SU-DHL-6 (cell line): ENCODE results near the gene DDR2.

Experiments used
- H2AFZ ChIP-seq: fragments of 200-600 bp; sonication (generic); 2 replicates; pipeline ENCODE4 v1.6.1; 2014; ENCODE audit warnings: low read depth, mild to moderate bottlenecking, moderate library complexity, mixed read lengths, antibody characterized with exemption, low read length; ENCODE audit not compliant: severe bottlenecking
- H3F3A ChIP-seq: fragments of 200-600 bp; shearing (Covaris generic); 2 replicates; pipeline ENCODE4 v1.6.0; 2016; ENCODE audit warnings: antibody characterized with exemption, mild to moderate bottlenecking; ENCODE audit not compliant: insufficient read depth
- H3K27ac ChIP-seq: fragments of 200-600 bp; sonication (generic); 2 replicates; pipeline ENCODE4 v1.5.1; 2016; ENCODE audit warnings: low read depth, mild to moderate bottlenecking, low read length, moderate library complexity, mixed read lengths
- H3K27me3 ChIP-seq: fragments of 200-600 bp; sonication (generic), shearing (Covaris generic); 2 replicates; pipeline ENCODE4 v1.6.0; 2014; ENCODE audit warnings: mild to moderate bottlenecking, low read length
- H3K36me3 ChIP-seq: fragments of 200-600 bp; sonication (generic); 2 replicates; pipeline ENCODE4 v1.6.1; 2014; ENCODE audit warnings: mild to moderate bottlenecking, low read length, mixed read lengths
- H3K4me2 ChIP-seq: fragments of 300-600, 200-600 bp; shearing (Covaris generic), sonication (generic); 2 replicates; pipeline ENCODE4 v1.6.0; 2014; ENCODE audit warnings: low read length, low read depth, mild to moderate bottlenecking; ENCODE audit not compliant: poor library complexity, severe bottlenecking
- H3K4me3 ChIP-seq: fragments of 200-600 bp; sonication (generic); 2 replicates; pipeline ENCODE4 v1.5.1; 2014; ENCODE audit warnings: antibody characterized with exemption, low read length, mild to moderate bottlenecking, mixed read lengths; ENCODE audit not compliant: insufficient read depth, poor library complexity, severe bottlenecking
- H3K79me2 ChIP-seq: fragments of 200-600 bp; sonication (generic); 2 replicates; pipeline ENCODE4 v1.6.1; 2014; ENCODE audit warnings: mild to moderate bottlenecking, low read length, moderate library complexity; ENCODE audit not compliant: insufficient read depth
- H3K9ac ChIP-seq: fragments of 200-600 bp; sonication (generic); 2 replicates; pipeline ENCODE4 v1.7.0; 2014; ENCODE audit warnings: mild to moderate bottlenecking, low read length
- H3K9me2 ChIP-seq: fragments of 200-600 bp; sonication (generic); replicated peaks from 2 replicates; pipeline ENCODE4 v1.6.1; 2014; ENCODE audit warnings: low read length; ENCODE audit not compliant: insufficient read depth
- H3K9me3 ChIP-seq: fragments of 200-600 bp; sonication (generic); 2 replicates; pipeline ENCODE4 v1.6.1; 2014; ENCODE audit warnings: low read length, mixed read lengths; ENCODE audit not compliant: insufficient read depth
- H4K20me1 ChIP-seq: fragments of 200-600 bp; sonication (generic); 2 replicates; pipeline ENCODE4 v1.6.1; 2014; ENCODE audit warnings: low read depth, mild to moderate bottlenecking, antibody characterized with exemption, low read length, moderate library complexity, mixed read lengths
- EZH2phosphoT487 ChIP-seq: fragments of 200-600 bp; sonication (generic), shearing (Covaris generic); conservative IDR thresholded peaks from 2 replicates; pipeline ENCODE4 v1.6.1; 2018; ENCODE audit warnings: mild to moderate bottlenecking, antibody characterized with exemption, low read length, moderate library complexity, mixed read lengths
- TF ChIP-seq, protein P1 (sequence below): fragments of 200-600 bp; sonication (generic); IDR thresholded peaks from one replicate; pipeline ENCODE4 v1.5.1; 2017; ENCODE audit warnings: antibody characterized with exemption, mild to moderate bottlenecking, low read length, moderate library complexity; ENCODE audit not compliant: insufficient read depth, poor library complexity, severe bottlenecking

The DDR2 gene

DNA sequence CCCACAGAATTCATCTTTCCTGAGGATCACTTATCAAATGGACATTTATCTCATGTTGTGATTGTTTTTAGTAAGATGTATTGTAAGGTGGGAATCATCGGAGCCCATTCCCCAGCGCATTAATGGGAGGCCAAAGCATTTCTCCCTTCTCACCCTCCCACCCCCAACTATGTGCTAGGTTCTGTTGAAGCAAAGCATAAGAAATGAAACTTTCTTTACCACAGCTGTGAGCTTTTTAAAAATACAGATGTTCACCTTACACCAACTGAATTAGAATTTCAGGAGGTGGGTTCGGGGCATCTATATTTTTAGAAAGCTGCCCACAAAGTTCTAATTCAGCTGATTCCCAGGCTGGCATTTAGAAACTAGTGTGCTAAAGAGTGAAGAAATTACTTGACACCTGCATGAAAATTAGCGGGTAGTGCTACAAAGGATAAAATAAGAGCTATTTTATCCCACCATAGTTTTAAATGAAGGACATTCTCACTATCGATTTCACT, 44.5 kb upstream of the DDR2 start:
- H3K9ac ChIP-seq, result no peak overlapping the region
- H3K4me3 ChIP-seq, result no peak overlapping the region
- no peaks in the 10 kb centered on the region for H4K20me1 ChIP-seq
- no peaks in the 10 kb centered on the region for H3K79me2 ChIP-seq
- H3K36me3 ChIP-seq, result no peaks in the 10 kb centered on the region; the same call in 1 of the 2 replicates
- TF ChIP-seq EZH2phosphoT487, result no peak
- TF ChIP-seq, protein P1, sequence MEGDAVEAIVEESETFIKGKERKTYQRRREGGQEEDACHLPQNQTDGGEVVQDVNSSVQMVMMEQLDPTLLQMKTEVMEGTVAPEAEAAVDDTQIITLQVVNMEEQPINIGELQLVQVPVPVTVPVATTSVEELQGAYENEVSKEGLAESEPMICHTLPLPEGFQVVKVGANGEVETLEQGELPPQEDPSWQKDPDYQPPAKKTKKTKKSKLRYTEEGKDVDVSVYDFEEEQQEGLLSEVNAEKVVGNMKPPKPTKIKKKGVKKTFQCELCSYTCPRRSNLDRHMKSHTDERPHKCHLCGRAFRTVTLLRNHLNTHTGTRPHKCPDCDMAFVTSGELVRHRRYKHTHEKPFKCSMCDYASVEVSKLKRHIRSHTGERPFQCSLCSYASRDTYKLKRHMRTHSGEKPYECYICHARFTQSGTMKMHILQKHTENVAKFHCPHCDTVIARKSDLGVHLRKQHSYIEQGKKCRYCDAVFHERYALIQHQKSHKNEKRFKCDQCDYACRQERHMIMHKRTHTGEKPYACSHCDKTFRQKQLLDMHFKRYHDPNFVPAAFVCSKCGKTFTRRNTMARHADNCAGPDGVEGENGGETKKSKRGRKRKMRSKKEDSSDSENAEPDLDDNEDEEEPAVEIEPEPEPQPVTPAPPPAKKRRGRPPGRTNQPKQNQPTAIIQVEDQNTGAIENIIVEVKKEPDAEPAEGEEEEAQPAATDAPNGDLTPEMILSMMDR, result no peak
- no peaks in the 10 kb centered on the region for H3K9me2 ChIP-seq
- no peak overlapping the region for H3K4me2 ChIP-seq
- H2AFZ ChIP-seq, result no peak overlapping the region
- H3K27ac ChIP-seq, result no peak overlapping the region
- H3F3A ChIP-seq, result no peaks in the 10 kb centered on the region
- H3K9me3 ChIP-seq, result no peaks in the 10 kb centered on the region
- no peaks in the 10 kb centered on the region for H3K27me3 ChIP-seq

DNA sequence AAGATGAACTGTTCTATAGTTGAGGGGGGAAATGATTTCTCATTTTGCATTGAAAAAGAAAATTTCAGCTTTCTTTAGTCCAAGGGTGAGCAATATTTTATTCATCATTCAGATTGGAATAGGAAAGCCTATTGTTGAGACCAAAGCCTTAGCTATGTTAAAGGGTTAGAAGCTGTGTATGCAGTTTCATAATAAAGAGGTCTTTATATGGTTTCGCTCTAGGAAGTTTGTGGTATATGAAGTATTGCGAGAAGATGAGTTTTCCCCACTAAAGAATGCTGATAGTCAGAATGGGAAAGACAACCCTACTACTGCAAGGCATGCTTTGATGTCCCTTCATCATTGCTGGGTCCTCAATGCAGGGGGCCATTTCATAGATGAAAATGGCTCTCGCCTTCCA, 42.2 kb upstream of the DDR2 start:
- Histone ChIP-seq H3K36me3 (no peaks in the 10 kb centered on the region), H2AFZ (no peak overlapping the region), H3K9me3 (no peaks in the 10 kb centered on the region), H3F3A (no peaks in the 10 kb centered on the region), H3K79me2 (no peaks in the 10 kb centered on the region), H3K4me3 (no peak overlapping the region), H3K27me3 (no peaks in the 10 kb centered on the region), H3K9ac (no peak overlapping the region), H3K4me2 (no peak overlapping the region), H3K9me2 (no peaks in the 10 kb centered on the region), H3K27ac (no peak overlapping the region), H4K20me1 (no peaks in the 10 kb centered on the region)
- TF ChIP-seq, protein P1, result no peak
- TF ChIP-seq EZH2phosphoT487, result no peak

DNA sequence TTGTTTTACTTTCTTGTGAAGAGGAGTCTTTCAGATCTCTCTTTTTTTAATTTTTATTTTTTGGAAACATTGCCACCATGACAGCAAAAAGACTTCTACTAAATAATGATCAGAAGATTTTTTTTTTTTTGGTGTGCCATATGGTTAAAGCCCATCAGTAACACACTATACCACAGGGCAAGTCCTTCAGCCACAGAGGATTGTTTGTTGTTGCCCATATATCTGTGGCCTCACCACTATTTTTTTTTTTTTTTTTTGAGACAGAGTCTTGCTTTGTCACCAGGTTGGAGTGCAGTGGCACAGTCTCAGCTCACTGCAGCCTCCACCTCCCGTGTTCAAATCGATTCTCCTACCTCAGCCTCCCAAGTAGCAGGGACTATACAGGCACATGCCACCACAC, 41.6 kb upstream of the DDR2 start:
- H3K27ac ChIP-seq, result no peak overlapping the region
- no peak overlapping the region for H3K9ac ChIP-seq
- H3K9me3 ChIP-seq, result no peaks in the 10 kb centered on the region
- no peaks in the 10 kb centered on the region for H3K79me2 ChIP-seq
- H3K27me3 ChIP-seq, result no peaks in the 10 kb centered on the region
- no peaks in the 10 kb centered on the region for H4K20me1 ChIP-seq
- no peaks in the 10 kb centered on the region for H3K9me2 ChIP-seq
- no peak overlapping the region for H2AFZ ChIP-seq
- TF ChIP-seq, protein P1, result no peak
- TF ChIP-seq EZH2phosphoT487, result no peak
- no peaks in the 10 kb centered on the region for H3K36me3 ChIP-seq
- H3F3A ChIP-seq, result no peaks in the 10 kb centered on the region
- H3K4me2 ChIP-seq, result no peak overlapping the region
- H3K4me3 ChIP-seq, result no peak overlapping the region
